ENCODE measurements around the gene TOP2A.

TOP2A gene

DNA sequence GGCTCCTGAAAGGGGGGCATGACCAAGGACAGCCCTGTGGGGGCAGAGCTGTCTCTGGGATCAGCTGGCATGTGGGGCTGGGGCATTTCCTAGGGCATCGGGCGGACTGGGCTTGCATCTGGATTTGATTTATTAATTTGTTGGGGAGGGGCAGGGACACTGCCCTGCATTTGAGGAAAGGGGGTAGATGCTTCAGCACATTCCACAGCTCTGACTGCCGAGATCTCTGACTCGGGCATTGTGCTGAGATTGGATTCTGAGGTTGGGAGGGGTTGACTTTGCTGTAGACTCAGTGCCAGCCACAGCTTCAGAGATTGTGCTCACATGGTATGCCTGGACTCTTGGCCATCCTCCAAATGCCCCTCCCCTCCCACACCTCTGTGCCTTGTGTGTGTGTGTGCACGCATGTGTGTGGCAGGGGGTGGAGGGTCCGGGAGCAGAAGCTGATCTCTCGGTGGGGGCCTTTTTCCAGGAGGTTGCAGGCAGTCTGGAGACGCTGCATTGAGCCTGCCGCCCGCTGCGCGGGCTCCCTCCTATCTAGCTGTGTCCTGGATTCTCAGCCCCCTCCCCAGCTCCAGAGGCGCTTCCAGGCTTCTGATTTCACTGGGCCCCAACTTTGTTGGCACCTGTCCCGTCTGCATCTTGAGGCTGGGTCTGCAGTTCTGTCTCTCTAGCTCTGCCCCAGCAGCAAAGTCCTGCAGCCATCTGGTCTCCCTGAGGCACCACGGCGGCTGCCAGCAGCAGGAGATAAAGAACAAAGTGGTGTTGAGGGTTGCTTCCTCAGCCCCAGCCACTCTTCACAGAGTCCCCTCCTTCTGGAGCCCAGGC lies 40.5 kb upstream of the TOP2A start:
- Mint-ChIP-seq H3K27me3 (ENCODE audit: low read depth) (no peaks in the 10 kb centered on the region), H3K9me3 (no peaks in the 10 kb centered on the region), H3K4me3 (no peak overlapping the region), H3K4me1 (ENCODE audit: low read depth) (no peaks in the 10 kb centered on the region), H3K27ac (peak overlapping the region; percentile 63), H3K36me3 (ENCODE audit: low read depth) (peaks cover 48% of the 10 kb centered on the region)
- no peak for DNase-seq (ENCODE audit: low spot score)

DNA sequence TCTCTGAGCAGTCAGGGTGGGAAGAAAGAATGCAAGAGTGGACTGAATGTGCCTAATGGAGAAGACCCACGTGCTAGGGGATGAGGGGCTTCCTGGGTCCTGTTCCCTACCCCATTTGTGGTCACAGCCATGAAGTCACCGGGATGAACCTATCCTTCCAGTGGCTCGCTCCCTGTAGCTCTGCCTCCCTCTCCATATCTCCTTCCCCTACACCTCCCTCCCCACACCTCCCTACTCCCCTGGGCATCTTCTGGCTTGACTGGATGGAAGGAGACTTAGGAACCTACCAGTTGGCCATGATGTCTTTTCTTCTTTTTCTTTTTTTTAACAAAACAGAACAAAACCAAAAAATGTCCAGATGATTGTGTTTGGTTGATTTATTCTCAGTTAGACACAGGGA lies 39.7 kb upstream of the TOP2A start:
- H3K36me3 Mint-ChIP-seq (ENCODE audit: low read depth): peaks cover 52% of the 10 kb centered on the region
- H3K4me3 Mint-ChIP-seq: no peak overlapping the region
- H3K27ac Mint-ChIP-seq: no peak overlapping the region
- DNase-seq (ENCODE audit: low spot score): no peak
- H3K27me3 Mint-ChIP-seq (ENCODE audit: low read depth): no peaks in the 10 kb centered on the region
- H3K4me1 Mint-ChIP-seq (ENCODE audit: low read depth): no peaks in the 10 kb centered on the region
- no peaks in the 10 kb centered on the region for H3K9me3 Mint-ChIP-seq

DNA sequence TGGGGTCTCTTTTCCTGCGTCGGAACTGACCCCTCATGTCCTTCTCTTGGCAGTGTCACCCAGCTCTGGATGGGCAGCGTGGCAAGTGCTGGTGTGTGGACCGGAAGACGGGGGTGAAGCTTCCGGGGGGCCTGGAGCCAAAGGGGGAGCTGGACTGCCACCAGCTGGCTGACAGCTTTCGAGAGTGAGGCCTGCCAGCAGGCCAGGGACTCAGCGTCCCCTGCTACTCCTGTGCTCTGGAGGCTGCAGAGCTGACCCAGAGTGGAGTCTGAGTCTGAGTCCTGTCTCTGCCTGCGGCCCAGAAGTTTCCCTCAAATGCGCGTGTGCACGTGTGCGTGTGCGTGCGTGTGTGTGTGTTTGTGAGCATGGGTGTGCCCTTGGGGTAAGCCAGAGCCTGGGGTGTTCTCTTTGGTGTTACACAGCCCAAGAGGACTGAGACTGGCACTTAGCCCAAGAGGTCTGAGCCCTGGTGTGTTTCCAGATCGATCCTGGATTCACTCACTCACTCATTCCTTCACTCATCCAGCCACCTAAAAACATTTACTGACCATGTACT lies 38.8 kb upstream of the TOP2A start:
- H3K4me3 Mint-ChIP-seq: no peak overlapping the region
- DNase-seq (ENCODE audit: low spot score): no peak
- no peaks in the 10 kb centered on the region for H3K27me3 Mint-ChIP-seq (ENCODE audit: low read depth)
- H3K9me3 Mint-ChIP-seq: no peaks in the 10 kb centered on the region
- no peak overlapping the region for H3K27ac Mint-ChIP-seq
- H3K36me3 Mint-ChIP-seq (ENCODE audit: low read depth): peaks cover 57% of the 10 kb centered on the region
- H3K4me1 Mint-ChIP-seq (ENCODE audit: low read depth): no peaks in the 10 kb centered on the region

DNA sequence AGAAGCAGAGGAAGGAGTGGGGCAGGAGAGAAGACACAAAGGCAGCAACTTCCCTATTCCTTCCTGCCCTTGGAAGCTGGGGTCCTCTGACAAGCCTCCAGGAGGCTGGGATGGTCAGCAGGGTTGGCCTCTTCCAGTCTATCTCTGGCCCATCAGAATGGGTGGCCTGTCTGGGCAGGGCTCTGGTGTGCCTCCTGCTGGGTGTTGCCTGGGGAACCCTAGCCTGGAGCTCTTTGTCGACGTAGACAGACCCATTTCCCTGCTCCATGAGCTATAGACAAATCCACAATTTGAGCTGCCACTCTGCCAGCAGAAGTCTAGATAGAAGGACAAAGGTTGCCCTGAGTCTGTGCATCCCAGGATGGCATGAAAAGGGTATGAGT lies 36.9 kb upstream of the TOP2A start:
- Mint-ChIP-seq H3K4me1 (ENCODE audit: low read depth) (peaks cover 6% of the 10 kb centered on the region), H3K27ac (no peak overlapping the region), H3K36me3 (ENCODE audit: low read depth) (peaks cover 60% of the 10 kb centered on the region), H3K4me3 (no peak overlapping the region), H3K27me3 (ENCODE audit: low read depth) (no peaks in the 10 kb centered on the region), H3K9me3 (no peaks in the 10 kb centered on the region)
- DNase-seq (ENCODE audit: low spot score): no peak

DNA sequence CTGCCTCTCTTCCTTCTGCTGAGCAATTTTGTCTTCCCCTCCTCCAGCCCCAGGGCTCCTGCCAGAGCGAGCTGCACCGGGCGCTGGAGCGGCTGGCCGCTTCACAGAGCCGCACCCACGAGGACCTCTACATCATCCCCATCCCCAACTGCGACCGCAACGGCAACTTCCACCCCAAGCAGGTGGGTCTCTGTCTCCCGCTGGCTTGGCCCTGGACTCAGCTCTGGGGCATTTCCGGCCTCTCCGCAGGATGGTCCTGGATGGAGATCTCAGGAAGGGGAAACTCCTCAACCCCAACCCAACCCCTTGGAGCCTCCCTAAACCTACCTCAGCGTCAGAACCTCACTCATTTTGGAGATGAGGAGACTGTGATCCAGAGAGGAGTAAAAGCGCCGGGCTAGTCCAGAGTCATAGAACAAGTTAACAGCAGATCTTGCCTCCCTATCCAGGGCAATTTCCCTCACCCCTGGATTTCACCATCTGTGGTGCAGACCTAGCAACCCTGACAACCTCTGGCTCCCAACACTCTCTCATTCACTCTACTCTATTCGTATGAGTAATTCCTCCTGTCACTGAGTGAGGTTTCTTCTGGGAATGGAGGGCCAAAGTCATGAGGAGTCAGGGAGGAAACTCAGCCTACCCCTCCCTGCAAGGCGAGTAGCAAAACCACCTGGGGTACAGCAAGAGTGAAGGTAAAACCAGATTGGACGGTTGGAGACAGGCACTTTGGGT lies 36.4 kb upstream of the TOP2A start:
- H3K4me3 Mint-ChIP-seq: no peak overlapping the region
- peaks cover 57% of the 10 kb centered on the region for H3K36me3 Mint-ChIP-seq (ENCODE audit: low read depth)
- DNase-seq (ENCODE audit: low spot score): no peak
- H3K27me3 Mint-ChIP-seq (ENCODE audit: low read depth): no peaks in the 10 kb centered on the region
- peaks cover 6% of the 10 kb centered on the region for H3K4me1 Mint-ChIP-seq (ENCODE audit: low read depth)
- H3K27ac Mint-ChIP-seq: no peak overlapping the region
- H3K9me3 Mint-ChIP-seq: no peaks in the 10 kb centered on the region

DNA sequence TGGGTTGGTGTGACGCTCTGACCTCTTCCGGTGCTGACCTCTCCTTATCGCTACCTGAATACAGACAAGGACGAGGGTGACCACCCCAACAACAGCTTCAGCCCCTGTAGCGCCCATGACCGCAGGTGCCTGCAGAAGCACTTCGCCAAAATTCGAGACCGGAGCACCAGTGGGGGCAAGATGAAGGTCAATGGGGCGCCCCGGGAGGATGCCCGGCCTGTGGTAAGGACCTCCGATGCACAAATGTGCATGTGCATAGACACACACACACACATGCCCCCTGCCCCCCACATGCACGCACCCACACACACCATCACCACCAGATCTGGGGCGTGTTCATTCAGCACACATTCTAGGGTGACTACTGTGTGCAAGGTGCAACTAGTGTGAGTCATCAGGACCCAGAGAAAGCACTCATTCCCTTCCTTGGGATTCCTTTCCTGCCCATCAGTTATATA lies 35.3 kb upstream of the TOP2A start:
- Mint-ChIP-seq H3K4me3 (no peak overlapping the region), H3K27me3 (ENCODE audit: low read depth) (no peaks in the 10 kb centered on the region), H3K4me1 (ENCODE audit: low read depth) (peaks cover 16% of the 10 kb centered on the region), H3K27ac (no peak overlapping the region), H3K9me3 (no peaks in the 10 kb centered on the region), H3K36me3 (ENCODE audit: low read depth) (peaks cover 58% of the 10 kb centered on the region)
- DNase-seq (ENCODE audit: low spot score): no peak

DNA sequence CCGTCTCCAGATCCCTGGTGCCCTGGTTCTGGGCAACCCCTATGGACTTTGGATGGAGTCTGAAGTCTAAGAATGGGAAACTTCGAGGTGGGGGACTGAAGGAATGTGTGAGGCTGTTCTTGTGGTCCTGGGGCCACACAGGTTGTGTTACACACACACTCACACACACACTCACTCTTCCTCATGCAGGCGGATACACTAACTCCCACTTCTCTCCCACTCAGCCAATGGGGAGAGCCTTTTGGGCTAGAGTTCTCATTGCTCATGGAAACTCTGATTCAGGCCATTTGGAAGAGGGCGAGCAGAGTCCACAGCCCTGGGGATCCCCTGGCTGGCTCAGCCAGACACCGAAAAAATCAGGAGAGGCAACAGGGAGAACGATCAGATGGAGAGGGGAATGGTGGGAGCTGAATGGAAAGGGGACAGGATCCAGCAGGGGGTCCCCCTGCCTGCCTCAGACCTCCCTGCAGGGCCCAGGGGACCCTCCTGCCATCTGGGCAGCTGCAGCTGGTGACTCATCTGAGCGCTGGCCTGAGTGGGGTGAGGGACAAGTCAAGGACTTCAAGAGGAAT lies 34.6 kb upstream of the TOP2A start:
- H3K27ac Mint-ChIP-seq: no peak overlapping the region

DNA sequence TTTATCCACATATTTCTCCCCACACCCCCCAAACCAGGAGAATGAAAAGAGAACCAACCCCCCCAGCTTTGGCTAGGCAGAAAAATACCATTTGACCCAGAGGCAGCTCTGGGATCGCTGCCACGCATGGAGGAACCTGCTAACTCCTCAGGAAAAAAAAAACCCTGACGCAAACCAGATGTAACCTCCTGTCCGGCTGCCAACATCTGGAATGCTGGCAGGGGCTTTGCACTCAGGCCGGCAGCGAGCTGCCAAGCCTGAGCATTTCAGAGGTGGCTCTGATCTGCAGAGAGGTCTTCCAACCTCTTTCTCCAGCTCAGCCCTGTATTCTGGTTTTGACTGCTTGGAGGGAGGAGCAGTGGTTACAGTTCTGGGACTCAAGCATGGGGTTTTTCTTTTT lies 33.7 kb upstream of the TOP2A start:
- no peak overlapping the region for H3K27ac Mint-ChIP-seq

More for the DNA sequence above, 34.6 kb upstream of the TOP2A start:
- Mint-ChIP-seq H3K9me3 (no peaks in the 10 kb centered on the region), H3K4me3 (no peak overlapping the region), H3K27me3 (ENCODE audit: low read depth) (no peaks in the 10 kb centered on the region), H3K36me3 (ENCODE audit: low read depth) (peaks cover 54% of the 10 kb centered on the region), H3K4me1 (ENCODE audit: low read depth) (peaks cover 22% of the 10 kb centered on the region)
- DNase-seq (ENCODE audit: low spot score): peak; percentile 55

DNA sequence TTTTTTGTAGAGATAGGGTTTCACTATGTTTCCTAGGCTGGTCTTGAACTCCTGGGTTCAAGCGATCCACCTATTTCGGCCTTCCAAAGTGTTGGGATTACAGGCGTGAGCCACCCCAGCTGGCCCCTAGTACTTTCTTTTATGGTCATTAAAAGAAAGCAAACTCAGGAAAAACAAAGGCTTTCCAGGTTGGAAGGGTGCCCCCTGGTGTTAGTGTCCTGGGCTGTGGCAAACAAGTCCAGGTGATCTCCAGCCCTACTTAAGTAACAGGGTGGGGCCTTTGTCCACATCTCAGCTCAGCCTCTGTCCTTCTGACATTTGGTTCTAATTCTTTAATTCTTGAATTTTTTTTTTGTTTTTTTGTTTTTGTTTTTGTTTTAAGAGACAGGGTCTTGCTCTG lies 32.5 kb upstream of the TOP2A start:
- H3K4me1 Mint-ChIP-seq (ENCODE audit: low read depth): peaks cover 35% of the 10 kb centered on the region
- H3K27me3 Mint-ChIP-seq (ENCODE audit: low read depth): no peaks in the 10 kb centered on the region
- H3K4me3 Mint-ChIP-seq: no peak overlapping the region
- DNase-seq (ENCODE audit: low spot score): peak; percentile 21
- H3K36me3 Mint-ChIP-seq (ENCODE audit: low read depth): peaks cover 42% of the 10 kb centered on the region
- no peaks in the 10 kb centered on the region for H3K9me3 Mint-ChIP-seq
- no peak overlapping the region for H3K27ac Mint-ChIP-seq

More for the DNA sequence above, 33.7 kb upstream of the TOP2A start:
- peaks cover 49% of the 10 kb centered on the region for H3K36me3 Mint-ChIP-seq (ENCODE audit: low read depth)
- DNase-seq (ENCODE audit: low spot score): no peak
- H3K4me3 Mint-ChIP-seq: no peak overlapping the region
- peaks cover 28% of the 10 kb centered on the region for H3K4me1 Mint-ChIP-seq (ENCODE audit: low read depth)
- no peaks in the 10 kb centered on the region for H3K27me3 Mint-ChIP-seq (ENCODE audit: low read depth)
- no peaks in the 10 kb centered on the region for H3K9me3 Mint-ChIP-seq

DNA sequence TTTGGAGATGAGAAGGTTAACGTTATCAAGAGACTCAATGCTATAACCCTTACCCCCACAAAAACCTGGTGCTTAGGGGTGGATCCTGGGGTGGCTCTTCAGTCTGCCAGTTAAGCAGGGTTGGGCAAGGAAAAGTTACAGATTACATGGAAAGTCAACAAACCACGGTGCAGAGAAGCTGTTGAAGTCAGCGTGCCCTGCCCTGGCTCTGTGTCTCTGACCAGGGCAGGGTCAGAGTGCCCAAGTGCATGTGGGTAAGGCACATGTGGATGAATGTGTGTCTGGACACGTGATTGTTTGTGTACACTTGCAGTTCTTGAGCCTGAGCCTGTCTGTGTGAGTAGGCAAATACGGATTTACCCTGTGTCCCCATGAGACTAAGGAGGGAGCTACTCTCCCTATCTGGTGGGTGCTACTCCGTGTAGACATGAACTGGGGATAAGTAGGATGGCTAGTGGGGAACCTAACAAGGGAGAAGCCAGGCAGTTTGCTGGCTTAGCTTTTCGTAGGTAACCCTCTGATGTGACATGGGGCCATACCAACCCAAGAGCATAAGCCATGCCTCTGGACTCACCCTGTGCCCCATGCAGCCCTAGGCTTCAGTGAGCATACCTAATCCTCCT lies 31.1 kb upstream of the TOP2A start:
- H3K9me3 Mint-ChIP-seq: no peaks in the 10 kb centered on the region
- H3K27me3 Mint-ChIP-seq (ENCODE audit: low read depth): peaks cover 2% of the 10 kb centered on the region
- H3K36me3 Mint-ChIP-seq (ENCODE audit: low read depth): peaks cover 35% of the 10 kb centered on the region
- no peak overlapping the region for H3K27ac Mint-ChIP-seq
- peak overlapping the region; percentile 65 for H3K4me3 Mint-ChIP-seq
- no peak for DNase-seq (ENCODE audit: low spot score)
- peaks cover 44% of the 10 kb centered on the region for H3K4me1 Mint-ChIP-seq (ENCODE audit: low read depth)

DNA sequence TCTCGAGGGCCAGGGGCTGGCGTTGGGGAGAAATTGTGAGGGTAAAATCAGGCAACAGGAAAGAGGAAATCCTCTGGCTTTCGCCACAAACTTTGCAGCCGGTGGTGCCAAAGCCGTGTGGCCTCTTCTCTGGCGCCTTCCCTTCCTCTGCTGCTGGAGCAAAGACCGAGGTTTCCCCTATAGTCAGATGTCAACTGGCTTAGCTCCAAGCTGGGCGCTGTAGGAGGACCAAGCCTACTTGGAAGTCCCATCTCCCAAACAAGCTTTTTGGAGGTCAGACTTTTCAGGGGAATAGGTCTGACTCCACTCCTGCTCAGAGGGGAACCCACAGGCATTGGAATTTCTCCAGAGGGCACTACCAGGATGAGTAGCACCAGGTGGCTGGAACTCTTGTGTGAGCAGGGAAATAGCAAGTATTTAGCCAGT lies 30.5 kb upstream of the TOP2A start:
- Mint-ChIP-seq H3K9me3 (no peaks in the 10 kb centered on the region), H3K4me3 (peak overlapping the region; percentile 65), H3K27ac (peak overlapping the region; percentile 42), H3K36me3 (ENCODE audit: low read depth) (peaks cover 31% of the 10 kb centered on the region), H3K4me1 (ENCODE audit: low read depth) (peaks cover 44% of the 10 kb centered on the region), H3K27me3 (ENCODE audit: low read depth) (peaks cover 2% of the 10 kb centered on the region)
- DNase-seq (ENCODE audit: low spot score): no peak

DNA sequence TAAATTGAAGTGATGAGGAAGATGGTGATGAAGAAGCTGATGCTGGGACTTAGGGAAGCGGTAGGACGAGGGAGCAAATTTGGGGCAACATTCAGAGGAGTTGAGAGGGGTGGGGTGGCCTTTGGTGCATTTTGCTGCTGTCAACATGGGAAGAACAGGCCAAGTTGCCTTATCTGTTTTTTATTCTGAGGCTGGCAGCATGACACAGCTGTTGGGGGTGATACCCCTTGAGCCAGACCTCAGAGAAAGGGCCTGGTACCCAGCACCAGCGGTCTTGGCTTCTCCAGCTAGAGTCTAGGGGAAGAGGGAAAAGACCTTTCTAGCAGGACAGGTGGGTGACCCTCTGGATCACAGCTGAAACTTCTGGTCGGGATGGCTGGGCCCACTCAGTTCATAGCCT lies 30.1 kb upstream of the TOP2A start:
- Mint-ChIP-seq H3K9me3 (no peaks in the 10 kb centered on the region), H3K27me3 (ENCODE audit: low read depth) (peaks cover 2% of the 10 kb centered on the region), H3K4me3 (peak overlapping the region; percentile 65), H3K4me1 (ENCODE audit: low read depth) (peaks cover 44% of the 10 kb centered on the region), H3K36me3 (ENCODE audit: low read depth) (peaks cover 27% of the 10 kb centered on the region), H3K27ac (peak overlapping the region; percentile 42)
- DNase-seq (ENCODE audit: low spot score): no peak

DNA sequence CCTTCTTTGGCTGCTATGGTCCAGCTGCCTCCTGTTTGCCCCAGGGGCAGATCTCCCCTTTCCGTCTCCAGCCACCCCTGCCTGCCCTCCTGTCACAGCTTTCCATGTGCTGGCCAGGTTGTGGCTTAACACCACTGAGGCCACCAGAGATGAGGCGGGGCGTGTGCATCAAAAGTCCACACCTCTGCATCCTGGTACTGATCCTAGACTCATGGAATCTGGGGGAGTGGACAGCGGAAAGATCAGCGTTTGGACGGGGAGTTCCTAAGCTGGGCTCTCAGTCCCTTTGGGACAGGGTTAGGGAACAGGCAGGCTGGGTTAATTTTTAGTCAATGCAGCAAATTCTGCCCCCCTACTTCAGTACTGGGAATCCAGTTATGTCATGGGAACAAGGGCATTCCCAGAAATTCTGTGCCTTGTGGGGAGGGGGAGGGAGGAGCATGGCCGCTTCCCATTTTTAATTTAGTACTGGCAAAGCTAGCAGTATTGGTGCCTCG lies 29.5 kb upstream of the TOP2A start:
- peak overlapping the region; percentile 65 for H3K4me3 Mint-ChIP-seq
- H3K36me3 Mint-ChIP-seq (ENCODE audit: low read depth): peaks cover 25% of the 10 kb centered on the region
- no peak for DNase-seq (ENCODE audit: low spot score)
- no peaks in the 10 kb centered on the region for H3K9me3 Mint-ChIP-seq
- H3K27me3 Mint-ChIP-seq (ENCODE audit: low read depth): peaks cover 2% of the 10 kb centered on the region
- H3K27ac Mint-ChIP-seq: no peak overlapping the region
- H3K4me1 Mint-ChIP-seq (ENCODE audit: low read depth): peaks cover 48% of the 10 kb centered on the region

Data from T-helper 2 cell treated with Interferon-gamma antibody and Interleukin-4, amounts not matched to agents 5 μg/mL and 100 μg/mL, for 36 hours (primary cell).